DND-41 (cell line): ENCODE measurements around the gene AMH.
"Not testable (repeated sequence)": the region's sequence is repeated elsewhere in the genome, so short reads cannot be mapped to it uniquely, and the experiment has no call there.

ENCODE experiments used
- ATAC-seq: fragments of 200-7000 bp; cut with Tn5 transposase; 3 replicates; pipeline ENCODE4 v1.9.1; 2021; ENCODE audit warnings: low read depth; ENCODE audit not compliant: insufficient read depth
- DNase-seq: peaks from one replicate; pipeline ENCODE4 v3.0.0-alpha.2; 2020
- H2AFZ ChIP-seq: 2 replicates; pipeline ENCODE4 v1.6.0; 2012; ENCODE audit warnings: low read depth, low read length
- H3K27ac ChIP-seq: 2 replicates; pipeline ENCODE4 v1.5.1; 2012; ENCODE audit warnings: low read length, inconsistent platforms
- H3K27me3 ChIP-seq: fragments of 200-600 bp; sonication (generic); 2 replicates; pipeline ENCODE4 v1.6.0; 2012; ENCODE audit warnings: low read length, mild to moderate bottlenecking, inconsistent platforms; ENCODE audit not compliant: insufficient read depth, poor library complexity
- H3K36me3 ChIP-seq: 2 replicates; pipeline ENCODE4 v1.5.1; 2012; ENCODE audit warnings: low read length, inconsistent platforms; ENCODE audit not compliant: insufficient read depth
- H3K4me1 ChIP-seq: 2 replicates; pipeline ENCODE4 v1.5.1; 2012; ENCODE audit warnings: mild to moderate bottlenecking, low read length; ENCODE audit not compliant: insufficient read depth
- H3K4me2 ChIP-seq: 2 replicates; pipeline ENCODE4 v1.6.0; 2012; ENCODE audit warnings: mild to moderate bottlenecking, moderate library complexity, low read length, inconsistent platforms; ENCODE audit not compliant: insufficient read depth
- H3K4me3 ChIP-seq, 2 experiments: fragments of 200-600 bp in 1 of 2; shearing (Covaris generic) in 1 of 2; 2 replicates each; pipeline ENCODE4 v1.5.1; 2012 to 2016; ENCODE audit warnings: inconsistent platforms in 2 of 2, low read length in 2 of 2, mild to moderate bottlenecking in 2 of 2, low read depth in 1 of 2, moderate library complexity in 1 of 2
- H3K79me2 ChIP-seq: 2 replicates; pipeline ENCODE4 v1.6.0; 2012; ENCODE audit warnings: low read length, inconsistent platforms; ENCODE audit not compliant: insufficient read depth
- H3K9ac ChIP-seq: 2 replicates; pipeline ENCODE4 v1.6.0; 2012; ENCODE audit warnings: low read depth, mild to moderate bottlenecking, inconsistent platforms, low read length, moderate library complexity
- H3K9me3 ChIP-seq: 2 replicates; pipeline ENCODE4 v1.5.1; 2012; ENCODE audit warnings: low read length, moderate library complexity, mild to moderate bottlenecking, inconsistent platforms; ENCODE audit not compliant: insufficient read depth, severe bottlenecking
- H4K20me1 ChIP-seq: 2 replicates; pipeline ENCODE4 v1.6.0; 2012; ENCODE audit warnings: low read length; ENCODE audit not compliant: insufficient read depth
- EZH2 ChIP-seq: IDR thresholded peaks from 3 replicates; pipeline ENCODE4 v1.6.1; 2012; ENCODE audit warnings: borderline replicate concordance, low read depth, mild to moderate bottlenecking, moderate library complexity, low read length, inconsistent platforms; ENCODE audit not compliant: severe bottlenecking
- TF ChIP-seq, protein P1 (sequence below): IDR thresholded peaks from 2 replicates; pipeline ENCODE4 v1.5.1; 2012; ENCODE audit warnings: borderline replicate concordance, low read length, moderate library complexity, mild to moderate bottlenecking; ENCODE audit not compliant: poor library complexity, severe bottlenecking; ENCODE audit errors: extremely low read depth

Gene AMH

DNA sequence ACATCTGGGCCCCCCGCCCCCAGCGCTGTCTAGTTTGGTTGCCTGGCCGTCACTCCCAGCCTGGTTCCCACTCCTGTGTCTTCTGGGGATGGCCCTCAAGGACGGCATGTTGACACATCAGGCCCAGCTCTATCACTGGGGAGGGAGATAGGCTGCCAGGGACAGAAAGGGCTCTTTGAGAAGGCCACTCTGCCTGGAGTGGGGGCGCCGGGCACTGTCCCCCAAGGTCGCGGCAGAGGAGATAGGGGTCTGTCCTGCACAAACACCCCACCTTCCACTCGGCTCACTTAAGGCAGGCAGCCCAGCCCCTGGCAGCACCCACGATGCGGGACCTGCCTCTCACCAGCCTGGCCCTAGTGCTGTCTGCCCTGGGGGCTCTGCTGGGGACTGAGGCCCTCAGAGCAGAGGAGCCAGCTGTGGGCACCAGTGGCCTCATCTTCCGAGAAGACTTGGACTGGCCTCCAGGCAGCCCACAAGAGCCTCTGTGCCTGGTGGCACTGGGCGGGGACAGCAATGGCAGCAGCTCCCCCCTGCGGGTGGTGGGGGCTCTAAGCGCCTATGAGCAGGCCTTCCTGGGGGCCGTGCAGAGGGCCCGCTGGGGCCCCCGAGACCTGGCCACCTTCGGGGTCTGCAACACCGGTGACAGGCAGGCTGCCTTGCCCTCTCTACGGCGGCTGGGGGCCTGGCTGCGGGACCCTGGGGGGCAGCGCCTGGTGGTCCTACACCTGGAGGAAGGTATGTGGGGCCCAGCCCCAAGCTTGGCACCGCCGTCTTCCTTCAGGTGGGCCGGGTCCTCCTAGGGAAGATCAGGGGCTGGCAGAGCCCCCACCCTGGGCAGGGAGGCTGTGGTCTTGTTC is at the start of gene AMH:
AMH (plus strand) TSS at position 314 of the 857 bp plus-strand sequence; CDS start at position 324, 10 bp downstream.
- Histone ChIP-seq H3K36me3 (peaks cover 63% of the 10 kb centered on the region), H3K4me1 (no peaks in the 10 kb centered on the region), H3K79me2 (peaks cover 22% of the 10 kb centered on the region), H3K9me3 (no peaks in the 10 kb centered on the region), H4K20me1 (peaks cover 64% of the 10 kb centered on the region), H3K27ac (no peak within 1 kb of the TSS), H3K4me2 (no peak within 1 kb of the TSS), H2AFZ (no peak within 1 kb of the TSS), H3K4me3 (no peak within 1 kb of the TSS), H3K27me3 (no peaks in the 10 kb centered on the region), H3K9ac (no peak within 1 kb of the TSS)
- no peak for TF ChIP-seq EZH2
- TF ChIP-seq, protein P1, sequence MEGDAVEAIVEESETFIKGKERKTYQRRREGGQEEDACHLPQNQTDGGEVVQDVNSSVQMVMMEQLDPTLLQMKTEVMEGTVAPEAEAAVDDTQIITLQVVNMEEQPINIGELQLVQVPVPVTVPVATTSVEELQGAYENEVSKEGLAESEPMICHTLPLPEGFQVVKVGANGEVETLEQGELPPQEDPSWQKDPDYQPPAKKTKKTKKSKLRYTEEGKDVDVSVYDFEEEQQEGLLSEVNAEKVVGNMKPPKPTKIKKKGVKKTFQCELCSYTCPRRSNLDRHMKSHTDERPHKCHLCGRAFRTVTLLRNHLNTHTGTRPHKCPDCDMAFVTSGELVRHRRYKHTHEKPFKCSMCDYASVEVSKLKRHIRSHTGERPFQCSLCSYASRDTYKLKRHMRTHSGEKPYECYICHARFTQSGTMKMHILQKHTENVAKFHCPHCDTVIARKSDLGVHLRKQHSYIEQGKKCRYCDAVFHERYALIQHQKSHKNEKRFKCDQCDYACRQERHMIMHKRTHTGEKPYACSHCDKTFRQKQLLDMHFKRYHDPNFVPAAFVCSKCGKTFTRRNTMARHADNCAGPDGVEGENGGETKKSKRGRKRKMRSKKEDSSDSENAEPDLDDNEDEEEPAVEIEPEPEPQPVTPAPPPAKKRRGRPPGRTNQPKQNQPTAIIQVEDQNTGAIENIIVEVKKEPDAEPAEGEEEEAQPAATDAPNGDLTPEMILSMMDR, result no peak
- ATAC-seq (peak; percentile 15), DNase-seq (no peak)

DNA sequence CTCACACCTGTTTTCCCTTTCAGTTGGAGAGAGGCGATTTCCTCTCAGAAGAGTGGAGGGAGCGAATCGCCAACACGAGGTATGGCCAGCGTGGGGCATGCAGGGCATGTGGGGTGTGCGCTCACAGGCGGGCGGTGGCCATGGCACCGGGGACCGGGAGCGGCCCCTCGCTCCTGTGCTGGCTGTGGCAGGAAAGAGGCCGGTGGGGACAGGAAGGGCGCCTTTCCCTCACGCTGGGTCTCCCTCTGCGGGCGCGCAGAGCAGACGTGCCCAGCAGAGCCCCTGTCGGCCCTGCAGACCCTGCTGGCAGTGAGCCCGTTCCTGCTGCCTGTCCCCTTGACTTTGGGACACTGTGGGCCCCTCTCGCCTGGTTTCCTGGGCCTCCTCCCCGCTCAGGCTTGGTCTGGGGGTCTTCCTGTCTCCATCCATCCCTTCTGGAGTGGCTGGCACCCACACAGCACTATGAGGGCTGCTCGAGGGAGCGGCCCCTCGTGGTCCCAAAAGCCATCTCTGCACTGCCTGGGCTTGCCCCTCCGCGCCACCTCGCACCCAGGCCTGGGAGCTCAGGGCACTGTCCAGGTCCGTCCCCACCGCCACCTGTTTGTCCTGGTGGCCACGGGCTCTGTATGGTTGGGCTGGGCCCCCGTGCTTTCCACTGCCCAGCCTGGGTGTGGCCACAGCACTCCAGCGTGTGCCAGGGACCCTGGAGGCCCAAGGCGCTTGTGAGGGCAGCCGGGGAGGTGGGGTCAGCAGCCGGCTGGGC is 49.1 kb upstream of the AMH start:
- Histone ChIP-seq H4K20me1 (peaks cover 83% of the 10 kb centered on the region), H3K9ac (no peak overlapping the region), H3K79me2 (peaks cover 91% of the 10 kb centered on the region), H3K27ac (no peak overlapping the region), H3K36me3 (peaks cover 93% of the 10 kb centered on the region), H3K27me3 (no peaks in the 10 kb centered on the region), H3K9me3 (no peaks in the 10 kb centered on the region), H3K4me3 (no peak overlapping the region), H3K4me1 (no peaks in the 10 kb centered on the region), H3K4me2 (no peak overlapping the region), H2AFZ (no peak overlapping the region)
- ATAC-seq (no peak), DNase-seq (no peak)
- TF ChIP-seq EZH2, result no peak
- TF ChIP-seq, protein P1, result no peak

DNA sequence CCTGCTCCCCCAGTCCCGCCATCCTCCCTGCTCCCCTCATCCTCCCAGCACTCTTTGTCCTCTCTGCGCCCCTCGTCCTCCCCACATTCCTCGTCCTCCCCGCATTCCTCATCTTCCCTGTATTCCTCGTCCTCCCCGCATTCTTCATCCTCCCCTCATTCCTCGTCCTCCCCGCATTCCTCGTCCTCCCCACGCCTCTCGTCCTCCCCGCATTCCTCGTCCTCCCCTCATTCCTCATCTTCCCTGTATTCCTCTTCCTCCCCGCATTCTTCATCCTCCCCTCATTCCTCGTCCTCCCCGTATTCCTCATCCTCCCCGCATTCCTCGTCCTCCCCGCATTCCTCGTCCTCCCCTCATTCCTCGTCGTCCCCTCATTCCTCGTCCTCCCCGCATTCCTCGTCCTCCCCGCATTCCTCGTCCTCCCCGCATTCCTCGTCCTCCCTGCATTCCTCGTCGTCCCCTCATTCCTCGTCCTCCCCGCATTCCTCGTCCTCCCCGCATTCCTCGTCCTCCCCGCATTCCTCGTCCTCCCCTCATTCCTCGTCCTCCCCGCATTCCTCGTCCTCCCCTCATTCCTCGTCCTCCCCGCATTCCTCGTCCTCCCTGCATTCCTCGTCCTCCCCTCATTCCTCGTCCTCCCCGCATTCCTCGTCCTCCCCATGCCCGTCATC is 48.4 kb upstream of the AMH start:
- not testable (repeated sequence) for H3K9ac ChIP-seq, H3K4me1 ChIP-seq, H3K4me3 ChIP-seq, H3K27me3 ChIP-seq, H2AFZ ChIP-seq, H3K4me2 ChIP-seq, DNase-seq, H3K27ac ChIP-seq, H3K9me3 ChIP-seq, ATAC-seq
- H3K79me2 ChIP-seq, result peaks cover 89% of the 10 kb centered on the region
- H4K20me1 ChIP-seq, result peaks cover 76% of the 10 kb centered on the region
- peaks cover 93% of the 10 kb centered on the region for H3K36me3 ChIP-seq
